MM.1S (cell line): ENCODE measurements around the gene TTLL10.

ENCODE experiments used
- DNase-seq: peaks from one replicate; pipeline ENCODE4 v3.0.0-alpha.2; 2015
- H2AFZ ChIP-seq: fragments of 300-600 bp; sonication (generic); 2 replicates; pipeline ENCODE4 v1.6.0; 2016; ENCODE audit warnings: antibody characterized with exemption, low read length
- H3F3A ChIP-seq: fragments of 300-600 bp; sonication (generic); 2 replicates; pipeline ENCODE4 v1.6.1; 2016; ENCODE audit warnings: mild to moderate bottlenecking, antibody characterized with exemption, low read length, moderate library complexity, mixed read lengths; ENCODE audit not compliant: insufficient read depth
- H3K27ac ChIP-seq: fragments of 300-600 bp; sonication (generic); 2 replicates; pipeline ENCODE4 v1.5.1; 2016; ENCODE audit warnings: mild to moderate bottlenecking, low read length
- H3K27me3 ChIP-seq: fragments of 300-600 bp; sonication (generic); replicated peaks from 2 replicates; pipeline ENCODE4 v1.6.0; 2016; ENCODE audit warnings: low read length; ENCODE audit not compliant: insufficient read depth
- H3K36me3 ChIP-seq: fragments of 300-600 bp; sonication (generic); replicated peaks from 2 replicates; pipeline ENCODE4 v1.6.1; 2016; ENCODE audit warnings: mild to moderate bottlenecking, low read length, mixed read lengths; ENCODE audit not compliant: insufficient read depth
- H3K4me1 ChIP-seq: fragments of 300-600 bp; sonication (generic); 2 replicates; pipeline ENCODE4 v1.6.1; 2016; ENCODE audit warnings: low read length, mixed read lengths
- H3K4me2 ChIP-seq: fragments of 300-600 bp; sonication (generic); 2 replicates; pipeline ENCODE4 v1.6.0; 2016; ENCODE audit warnings: low read depth, low read length
- H3K4me3 ChIP-seq: fragments of 300-600 bp; sonication (generic); 2 replicates; pipeline ENCODE4 v1.5.1; 2016; ENCODE audit warnings: low read length, mixed read lengths
- H3K79me2 ChIP-seq: fragments of 300-600 bp; sonication (generic); 2 replicates; pipeline ENCODE4 v1.6.1; 2016; ENCODE audit warnings: mixed run types, low read length, mixed read lengths
- H3K9ac ChIP-seq: fragments of 300-600 bp; sonication (generic); 2 replicates; pipeline ENCODE4 v1.6.1; 2016; ENCODE audit warnings: low read length, mixed read lengths
- H3K9me2 ChIP-seq: fragments of 300-600 bp; sonication (generic); replicated peaks from 2 replicates; pipeline ENCODE4 v1.6.1; 2016; ENCODE audit warnings: mild to moderate bottlenecking, low read length, mixed read lengths; ENCODE audit not compliant: insufficient read depth
- H3K9me3 ChIP-seq: fragments of 300-600 bp; sonication (generic); replicated peaks from 2 replicates; pipeline ENCODE4 v1.6.1; 2016; ENCODE audit warnings: mild to moderate bottlenecking, low read length, mixed read lengths; ENCODE audit not compliant: insufficient read depth
- H4K20me1 ChIP-seq: fragments of 300-600 bp; sonication (generic); 2 replicates; pipeline ENCODE4 v1.6.1; 2016; ENCODE audit warnings: mild to moderate bottlenecking, low read length, moderate library complexity, mixed read lengths; ENCODE audit not compliant: insufficient read depth
- EZH2 ChIP-seq: fragments of 300-600 bp; sonication (generic); optimal IDR thresholded peaks from 2 replicates; pipeline ENCODE3; 2017; ENCODE audit warnings: low read depth, mild to moderate bottlenecking, antibody characterized with exemption, low read length, mixed read lengths
- EZH2phosphoT487 ChIP-seq: fragments of 300-600 bp; sonication (generic); IDR thresholded peaks from 2 replicates; pipeline ENCODE4 v1.6.1; 2018; ENCODE audit warnings: antibody characterized with exemption, low read length
- TF ChIP-seq, protein P1 (sequence below): fragments of 300-600 bp; sonication (generic); IDR thresholded peaks from 2 replicates; pipeline ENCODE4 v1.5.1; 2016; ENCODE audit warnings: antibody characterized with exemption, low read length, mixed read lengths

TTLL10 gene

DNA sequence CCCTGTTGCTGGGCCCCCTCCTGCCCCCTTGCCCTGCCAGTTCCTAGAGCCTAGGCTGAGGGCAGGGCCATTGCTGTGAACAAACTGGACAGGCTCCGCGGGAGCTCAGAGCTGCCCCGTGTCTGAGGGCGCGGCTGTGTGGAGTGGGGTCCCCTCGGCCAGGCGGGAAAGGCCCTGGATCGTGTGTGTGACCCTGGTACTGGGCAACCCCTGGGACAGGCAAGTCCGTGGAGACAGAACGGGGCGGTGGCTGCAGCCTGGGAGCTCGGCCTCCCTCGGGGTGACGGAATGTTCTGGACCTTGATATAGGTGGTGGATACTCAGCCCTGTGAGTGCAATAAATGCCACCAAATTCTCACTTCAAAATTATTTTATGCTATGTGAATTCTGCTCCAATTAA lies 30.0 kb upstream of the TTLL10 start:
- H3K4me2 ChIP-seq: peak overlapping the region; percentile 38; the same call in 1 of the 2 replicates
- no peaks in the 10 kb centered on the region for H3K9me2 ChIP-seq
- H3K27ac ChIP-seq: peak overlapping the region; percentile 28; the same call in 1 of the 2 replicates
- H2AFZ ChIP-seq: 0 out of 2 replicates have a peak overlapping the region, but pooled peaks have one; percentile 59
- no peak for TF ChIP-seq EZH2
- TF ChIP-seq, protein P1, sequence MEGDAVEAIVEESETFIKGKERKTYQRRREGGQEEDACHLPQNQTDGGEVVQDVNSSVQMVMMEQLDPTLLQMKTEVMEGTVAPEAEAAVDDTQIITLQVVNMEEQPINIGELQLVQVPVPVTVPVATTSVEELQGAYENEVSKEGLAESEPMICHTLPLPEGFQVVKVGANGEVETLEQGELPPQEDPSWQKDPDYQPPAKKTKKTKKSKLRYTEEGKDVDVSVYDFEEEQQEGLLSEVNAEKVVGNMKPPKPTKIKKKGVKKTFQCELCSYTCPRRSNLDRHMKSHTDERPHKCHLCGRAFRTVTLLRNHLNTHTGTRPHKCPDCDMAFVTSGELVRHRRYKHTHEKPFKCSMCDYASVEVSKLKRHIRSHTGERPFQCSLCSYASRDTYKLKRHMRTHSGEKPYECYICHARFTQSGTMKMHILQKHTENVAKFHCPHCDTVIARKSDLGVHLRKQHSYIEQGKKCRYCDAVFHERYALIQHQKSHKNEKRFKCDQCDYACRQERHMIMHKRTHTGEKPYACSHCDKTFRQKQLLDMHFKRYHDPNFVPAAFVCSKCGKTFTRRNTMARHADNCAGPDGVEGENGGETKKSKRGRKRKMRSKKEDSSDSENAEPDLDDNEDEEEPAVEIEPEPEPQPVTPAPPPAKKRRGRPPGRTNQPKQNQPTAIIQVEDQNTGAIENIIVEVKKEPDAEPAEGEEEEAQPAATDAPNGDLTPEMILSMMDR: no peak
- no peak for TF ChIP-seq EZH2phosphoT487
- no peak for DNase-seq
- H3K4me3 ChIP-seq: no peak overlapping the region
- H3K36me3 ChIP-seq: no peaks in the 10 kb centered on the region
- 0 out of 2 replicates have a peak overlapping the region, but pooled peaks have one; percentile 24 for H3K9ac ChIP-seq
- H3K79me2 ChIP-seq: no peaks in the 10 kb centered on the region
- H3K27me3 ChIP-seq: peaks cover 47% of the 10 kb centered on the region
- no peaks in the 10 kb centered on the region for H3F3A ChIP-seq
- no peaks in the 10 kb centered on the region for H3K9me3 ChIP-seq
- H4K20me1 ChIP-seq: no peaks in the 10 kb centered on the region
- peaks cover 13% of the 10 kb centered on the region for H3K4me1 ChIP-seq

DNA sequence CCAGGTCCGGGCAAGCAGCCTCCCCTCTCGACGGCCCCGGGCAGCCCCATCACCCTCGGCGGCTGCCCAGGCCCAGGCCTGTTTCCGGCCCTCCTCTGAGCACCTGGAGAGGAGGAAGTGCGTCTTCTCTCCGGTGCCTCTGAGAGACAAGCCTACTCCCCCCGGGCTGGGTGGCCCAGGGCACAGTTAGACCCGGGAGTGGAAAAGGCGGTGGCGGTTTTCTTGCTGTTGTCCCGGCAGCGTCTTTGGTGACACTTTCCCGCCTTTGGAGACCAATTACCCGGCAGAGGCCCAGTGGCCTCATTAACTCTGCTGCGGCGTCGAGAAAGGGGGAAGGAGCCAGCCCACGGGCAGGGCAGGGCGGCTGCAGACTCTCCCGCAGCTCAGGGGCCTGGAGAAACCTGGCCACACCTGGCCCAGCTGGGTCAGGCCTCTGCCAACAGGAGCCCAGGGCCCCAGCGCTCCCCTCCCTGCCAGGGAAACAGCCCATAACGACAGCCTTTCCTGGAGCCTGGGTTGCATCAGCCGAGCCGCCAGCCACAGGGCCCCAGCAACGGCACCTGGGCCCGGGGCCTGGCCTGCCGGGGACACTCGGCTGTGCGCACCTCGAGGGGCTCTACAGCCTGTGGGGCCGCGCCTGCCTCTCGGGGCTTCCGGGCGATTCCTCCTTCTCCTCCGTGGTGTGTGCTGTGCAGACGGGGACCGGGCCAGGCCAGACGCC lies 29.4 kb upstream of the TTLL10 start:
- Histone ChIP-seq H2AFZ (peak overlapping the region; percentile 59), H3K36me3 (no peaks in the 10 kb centered on the region), H3K9me3 (no peaks in the 10 kb centered on the region), H3K9me2 (no peaks in the 10 kb centered on the region), H4K20me1 (no peaks in the 10 kb centered on the region), H3K27ac (peak overlapping the region; percentile 28; the same call in 1 of the 2 replicates), H3F3A (no peaks in the 10 kb centered on the region), H3K4me2 (peak overlapping the region; percentile 38; the same call in 1 of the 2 replicates), H3K27me3 (peaks cover 54% of the 10 kb centered on the region), H3K79me2 (no peaks in the 10 kb centered on the region), H3K4me1 (peaks cover 13% of the 10 kb centered on the region), H3K9ac (peak overlapping the region; percentile 24; the same call in 1 of the 2 replicates), H3K4me3 (no peak overlapping the region)
- no peak for TF ChIP-seq EZH2
- TF ChIP-seq, protein P1: no peak
- no peak for TF ChIP-seq EZH2phosphoT487
- DNase-seq: peak; percentile 50

DNA sequence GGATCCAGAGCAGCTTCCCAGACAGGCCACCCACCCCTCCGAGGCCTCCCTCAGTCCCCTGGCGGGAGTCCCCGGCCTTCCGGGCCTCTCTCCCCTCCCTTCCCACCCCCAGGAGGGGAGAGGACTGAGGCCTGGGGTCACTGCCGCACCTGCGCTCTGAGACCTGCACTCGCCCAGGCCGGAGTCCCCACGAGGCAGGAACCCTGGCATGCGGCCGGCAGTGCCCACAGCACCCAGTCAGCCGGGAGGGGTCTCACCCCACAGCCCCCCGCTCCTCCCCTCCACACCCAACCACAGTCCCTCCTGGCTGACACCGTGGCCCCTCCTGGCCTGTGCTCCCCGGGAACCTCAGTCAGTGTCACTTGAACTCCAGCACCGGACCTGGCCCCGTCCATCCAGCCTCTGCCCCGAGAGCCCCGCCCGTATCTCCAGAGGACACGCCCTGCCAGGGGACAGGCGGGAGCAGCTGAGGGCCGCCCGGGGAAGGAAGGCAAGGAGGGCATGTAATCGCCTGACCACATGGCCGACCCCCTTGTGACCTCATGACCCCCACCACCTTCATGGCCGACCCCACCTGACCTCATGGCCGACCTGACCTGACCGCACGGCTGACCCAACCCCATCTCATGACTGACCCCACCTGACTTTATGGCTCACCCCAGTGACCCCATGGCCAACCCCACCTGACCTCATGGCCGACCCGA lies 28.7 kb upstream of the TTLL10 start:
- H3K4me3 ChIP-seq: no peak overlapping the region
- H3K79me2 ChIP-seq: no peaks in the 10 kb centered on the region
- no peaks in the 10 kb centered on the region for H3K36me3 ChIP-seq
- no peaks in the 10 kb centered on the region for H4K20me1 ChIP-seq
- H3K4me1 ChIP-seq: peaks cover 14% of the 10 kb centered on the region
- H3K4me2 ChIP-seq: no peak overlapping the region
- TF ChIP-seq EZH2phosphoT487 (no peak), EZH2 (no peak)
- TF ChIP-seq, protein P1: no peak
- H3K9me3 ChIP-seq: no peaks in the 10 kb centered on the region
- H2AFZ ChIP-seq: no peak overlapping the region
- peak overlapping the region; percentile 28; the same call in 1 of the 2 replicates for H3K27ac ChIP-seq
- no peaks in the 10 kb centered on the region for H3F3A ChIP-seq
- H3K27me3 ChIP-seq: peaks cover 57% of the 10 kb centered on the region
- no peaks in the 10 kb centered on the region for H3K9me2 ChIP-seq
- DNase-seq: no peak
- H3K9ac ChIP-seq: no peak overlapping the region; the same call in 1 of the 2 replicates
